IMR-90 (cell line): ENCODE data around the gene EMC9.

Source experiments
- MXI1 ChIP-seq: IDR thresholded peaks from 2 replicates; pipeline ENCODE4 v1.6.1; 2012; ENCODE audit warnings: low read depth, mild to moderate bottlenecking, low read length, moderate library complexity, borderline replicate concordance
- NFE2L2 ChIP-seq: fragments of 150-350 bp; IDR thresholded peaks from 2 replicates; pipeline ENCODE4 v1.6.1; 2016; ENCODE audit warnings: low read depth, mild to moderate bottlenecking, low read length
- POLR2A ChIP-seq: IDR thresholded peaks from 2 replicates; pipeline ENCODE4 v1.6.1; 2012; ENCODE audit warnings: mild to moderate bottlenecking, low read depth, low read length
- RAD21 ChIP-seq: IDR thresholded peaks from 2 replicates; pipeline ENCODE4 v1.6.1; 2012; ENCODE audit warnings: low read length, improper control_type of control experiment
- TF ChIP-seq, protein P1 (sequence below): conservative IDR thresholded peaks from 2 replicates; pipeline ENCODE4 v1.5.1; 2012; ENCODE audit warnings: mild to moderate bottlenecking, low read depth, low read length, improper control_type of control experiment

- TF ChIP-seq POLR2A (no peak), MXI1 (no peak), RAD21 (no peak), NFE2L2 (no peak)
- TF ChIP-seq, protein P1, sequence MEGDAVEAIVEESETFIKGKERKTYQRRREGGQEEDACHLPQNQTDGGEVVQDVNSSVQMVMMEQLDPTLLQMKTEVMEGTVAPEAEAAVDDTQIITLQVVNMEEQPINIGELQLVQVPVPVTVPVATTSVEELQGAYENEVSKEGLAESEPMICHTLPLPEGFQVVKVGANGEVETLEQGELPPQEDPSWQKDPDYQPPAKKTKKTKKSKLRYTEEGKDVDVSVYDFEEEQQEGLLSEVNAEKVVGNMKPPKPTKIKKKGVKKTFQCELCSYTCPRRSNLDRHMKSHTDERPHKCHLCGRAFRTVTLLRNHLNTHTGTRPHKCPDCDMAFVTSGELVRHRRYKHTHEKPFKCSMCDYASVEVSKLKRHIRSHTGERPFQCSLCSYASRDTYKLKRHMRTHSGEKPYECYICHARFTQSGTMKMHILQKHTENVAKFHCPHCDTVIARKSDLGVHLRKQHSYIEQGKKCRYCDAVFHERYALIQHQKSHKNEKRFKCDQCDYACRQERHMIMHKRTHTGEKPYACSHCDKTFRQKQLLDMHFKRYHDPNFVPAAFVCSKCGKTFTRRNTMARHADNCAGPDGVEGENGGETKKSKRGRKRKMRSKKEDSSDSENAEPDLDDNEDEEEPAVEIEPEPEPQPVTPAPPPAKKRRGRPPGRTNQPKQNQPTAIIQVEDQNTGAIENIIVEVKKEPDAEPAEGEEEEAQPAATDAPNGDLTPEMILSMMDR = no peak
Measured at GRCh38 chr14:24165785-24166184, 24.4 kb upstream of the EMC9 start.
